HG03521 (cell line): ENCODE results near the gene SKI.

Experiments used
- ATAC-seq: cut with Tn5 transposase; IDR thresholded peaks from one replicate; pipeline ENCODE4 v1.9.1; 2021; ENCODE audit warnings: mild to moderate bottlenecking, moderate library complexity; ENCODE audit not compliant: unreplicated experiment

SKI gene

DNA sequence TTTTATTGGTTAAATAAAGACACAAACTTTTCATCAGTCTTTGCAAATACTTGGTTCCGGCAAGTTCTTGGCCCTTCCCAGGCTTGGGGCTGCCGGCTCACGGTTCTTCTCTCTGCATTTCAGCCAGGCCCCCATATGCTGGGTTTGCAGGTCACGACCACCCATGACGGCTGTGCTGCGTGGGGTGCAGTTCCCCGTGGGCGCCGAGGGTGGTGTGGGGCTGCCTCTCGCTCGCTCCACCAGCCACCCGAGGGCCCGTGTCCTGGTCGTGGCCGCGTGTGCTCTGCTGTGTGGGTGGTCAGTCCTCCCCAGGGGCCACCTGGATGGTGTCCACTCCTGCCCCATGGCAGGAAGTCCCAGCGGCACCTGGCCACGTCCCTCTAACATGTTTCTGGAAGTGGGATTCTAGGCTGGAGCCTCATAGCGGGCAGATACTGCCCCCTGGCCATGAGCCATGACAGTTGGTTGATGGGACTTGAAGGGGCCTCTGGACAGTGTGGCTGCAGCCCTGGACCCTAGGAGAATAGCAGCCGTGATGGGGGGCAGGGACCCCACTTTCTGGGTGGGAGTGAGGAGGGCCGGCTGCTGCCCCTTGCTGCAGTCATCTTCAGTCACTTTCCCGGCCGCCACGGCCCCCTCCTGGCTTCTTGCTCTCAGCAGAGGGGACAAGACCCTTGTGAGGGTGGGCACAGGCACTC lies 46.3 kb downstream of the SKI start:
- ATAC-seq = no peak

DNA sequence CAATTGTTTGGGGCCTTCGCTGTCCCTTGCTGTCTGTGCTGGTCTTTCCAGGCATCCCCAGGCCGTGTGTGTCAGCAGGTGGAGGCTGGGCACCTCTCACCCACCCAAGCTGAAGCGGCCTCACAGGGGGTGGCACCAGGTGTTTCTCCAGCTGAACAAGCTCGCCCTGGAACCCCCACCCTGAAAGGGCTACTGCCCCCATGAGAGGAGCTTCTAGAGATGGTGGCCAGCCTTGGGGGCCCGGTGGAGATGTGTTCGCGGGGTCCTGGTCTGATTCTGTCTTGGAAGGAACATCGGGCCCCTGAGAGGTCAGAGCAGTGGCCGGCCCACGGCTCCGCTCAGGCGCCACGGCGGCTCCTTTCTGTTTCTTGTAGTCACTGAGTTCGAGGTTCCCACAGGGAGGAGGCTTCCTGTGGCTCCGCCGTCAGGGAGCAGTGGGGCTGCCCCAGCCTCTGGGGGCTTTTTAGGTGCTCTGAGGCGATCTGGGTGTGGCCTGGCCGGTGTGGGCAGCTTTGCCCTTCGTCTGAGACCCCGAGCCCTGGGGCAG lies 46.9 kb downstream of the SKI start:
- no peak for ATAC-seq

DNA sequence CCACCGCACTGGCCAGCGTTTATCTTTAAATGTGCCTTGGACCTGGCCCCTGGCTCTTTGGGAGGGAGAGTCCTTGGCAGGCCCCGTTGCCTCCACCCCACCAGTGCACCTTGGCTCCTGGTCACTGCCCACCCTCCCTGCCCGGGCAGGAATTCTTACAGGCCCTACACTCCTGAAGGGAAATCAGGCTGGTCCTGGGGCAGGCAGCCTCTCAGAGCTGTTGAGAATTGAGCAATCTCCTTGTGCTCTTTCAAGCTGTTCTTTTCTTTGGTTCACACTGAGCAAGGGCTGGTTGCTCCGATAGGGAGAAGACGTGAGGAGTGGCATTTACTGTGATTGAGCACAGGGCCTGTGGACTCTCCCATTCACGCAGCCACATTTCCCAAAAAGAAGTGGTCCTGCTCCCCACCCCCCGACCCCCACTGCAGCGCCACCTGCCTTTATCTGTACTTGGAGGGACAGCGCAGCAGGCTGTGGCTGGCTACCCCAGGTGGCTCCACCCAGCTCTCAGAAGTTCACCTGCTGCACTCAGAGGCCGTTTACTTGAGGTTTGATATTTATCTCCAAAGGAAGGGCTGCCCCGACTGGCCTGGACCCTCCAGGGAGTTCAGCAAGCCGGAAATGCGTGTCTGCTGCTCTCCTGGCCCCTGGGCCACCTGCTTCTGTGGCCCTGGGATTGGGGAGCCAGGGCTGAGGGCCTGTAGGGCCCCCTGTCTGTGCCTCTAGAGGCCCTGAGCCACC lies 47.8 kb downstream of the SKI start:
- ATAC-seq = no peak

DNA sequence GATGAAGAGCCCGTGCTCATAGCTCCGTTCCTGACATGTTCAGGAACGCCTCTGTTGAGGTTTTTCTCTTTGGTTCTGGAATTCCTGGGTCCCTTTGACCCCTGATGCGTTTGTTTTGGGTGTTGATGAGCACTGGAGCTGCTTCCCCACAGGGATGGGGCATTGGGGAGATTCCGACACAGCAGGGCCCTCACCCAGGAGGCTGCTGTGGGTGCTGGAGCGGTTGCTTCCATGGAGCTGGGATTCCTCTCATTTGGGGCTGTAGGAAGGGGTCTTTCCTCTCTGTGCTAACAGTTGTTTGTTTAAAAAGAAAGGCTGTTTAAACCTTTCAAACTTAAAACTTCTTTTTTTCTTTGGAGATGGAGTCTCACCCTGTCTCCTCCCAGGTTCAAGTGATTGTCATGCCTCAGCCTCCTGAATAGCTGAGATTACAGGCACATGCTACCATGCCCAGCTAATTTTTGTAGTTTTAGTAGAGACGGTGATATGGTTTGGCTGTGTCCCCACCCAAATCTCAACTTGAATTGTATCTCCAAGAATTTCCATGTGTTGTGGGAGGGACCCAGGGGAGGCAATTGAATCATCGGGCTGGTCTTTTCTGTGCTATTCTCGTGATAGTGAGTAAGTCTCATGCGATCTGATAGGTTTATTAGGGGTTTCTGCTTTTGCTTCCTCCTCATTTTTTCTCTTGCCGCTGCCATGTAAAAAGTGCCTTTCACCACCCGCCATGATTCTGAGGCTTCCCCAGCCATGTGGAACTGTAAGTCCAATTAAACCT lies 48.9 kb downstream of the SKI start:
- ATAC-seq = no peak

DNA sequence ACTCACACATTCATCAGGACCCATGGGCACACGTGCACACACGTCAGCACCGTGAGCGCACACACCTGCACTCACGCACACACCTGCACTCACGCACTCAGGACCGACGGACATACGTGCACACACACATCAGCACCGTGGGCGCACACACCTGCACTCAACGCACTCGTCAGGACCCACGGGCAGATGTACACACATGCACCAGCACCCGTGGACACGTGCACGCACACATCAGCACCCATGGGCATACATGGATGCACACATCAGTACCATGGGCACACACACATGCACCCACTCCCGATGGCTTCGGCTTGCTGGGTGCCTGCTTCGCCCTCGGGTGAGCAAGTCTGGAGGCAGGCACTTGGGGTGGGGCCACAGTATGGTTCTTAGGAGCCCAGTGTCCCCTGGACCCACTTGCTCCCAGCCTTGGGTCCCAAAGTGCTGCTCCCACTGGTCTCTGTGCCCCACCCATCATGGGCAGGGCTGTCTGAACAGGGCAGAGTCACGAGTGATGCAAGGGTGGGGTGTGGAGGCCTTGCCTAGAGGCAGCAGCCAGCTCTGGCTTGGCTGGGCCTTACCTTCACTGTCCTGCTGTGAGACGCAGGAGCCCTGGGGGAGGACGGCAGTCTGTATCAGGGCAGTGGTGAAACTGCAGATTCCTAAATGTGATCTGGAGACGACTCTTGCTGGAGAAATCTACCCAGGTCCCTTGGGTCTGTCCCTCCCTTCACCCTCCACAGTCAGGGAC lies 49.8 kb downstream of the SKI start:
- ATAC-seq = no peak

DNA sequence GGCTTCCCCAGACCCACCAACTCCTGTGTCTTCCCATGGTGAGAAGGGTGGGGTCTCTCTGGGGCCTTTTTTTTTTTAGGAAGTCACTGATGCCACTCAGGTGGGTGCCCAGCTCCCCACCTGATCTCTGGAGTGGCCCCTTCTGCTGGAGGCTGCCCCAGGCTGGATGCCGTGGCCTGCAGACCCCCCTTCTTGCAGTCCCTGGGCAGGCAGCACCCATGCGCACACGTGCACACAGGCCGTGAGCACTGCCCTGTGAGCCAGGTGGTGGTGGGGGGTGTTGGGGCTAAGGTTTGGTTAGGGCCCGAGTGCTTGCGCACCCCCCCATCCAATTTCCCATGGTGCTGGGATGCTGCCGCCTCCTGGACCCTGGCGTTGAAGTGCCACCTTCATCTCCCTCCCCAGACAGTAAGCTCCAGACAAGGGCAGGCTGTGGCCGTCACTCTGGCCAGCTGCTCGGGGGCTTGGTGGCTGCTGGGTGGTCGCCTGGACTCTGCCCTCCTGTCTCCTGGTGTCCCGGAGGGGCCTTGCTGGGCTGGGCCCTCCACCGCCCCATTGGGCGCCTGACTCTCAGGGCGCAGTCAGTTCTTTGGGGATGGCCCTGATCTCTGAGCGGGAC lies 50.6 kb downstream of the SKI start:
- ATAC-seq = no peak

DNA sequence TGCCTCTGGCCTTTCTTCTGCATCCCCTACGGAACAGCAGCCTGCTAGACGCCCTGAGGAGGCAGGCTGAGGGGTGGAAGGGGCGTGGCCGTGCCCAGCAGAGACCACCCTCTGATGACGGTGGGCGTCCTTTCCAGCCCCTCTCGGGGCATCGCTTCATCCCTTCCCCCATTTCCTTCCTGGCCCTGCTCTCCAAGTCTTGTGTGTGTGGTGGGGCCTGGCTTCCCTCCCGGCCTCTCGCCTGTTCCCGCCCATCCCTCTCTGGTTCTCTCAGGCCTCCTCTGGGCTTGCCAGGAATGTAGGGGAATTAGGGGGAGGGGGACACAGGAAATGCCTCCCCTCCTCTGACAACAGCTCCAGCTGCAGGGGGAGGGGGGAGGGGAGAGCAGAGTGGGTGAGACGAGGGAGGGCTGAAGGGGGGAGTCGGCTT lies 51.1 kb downstream of the SKI start:
- ATAC-seq = no peak

DNA sequence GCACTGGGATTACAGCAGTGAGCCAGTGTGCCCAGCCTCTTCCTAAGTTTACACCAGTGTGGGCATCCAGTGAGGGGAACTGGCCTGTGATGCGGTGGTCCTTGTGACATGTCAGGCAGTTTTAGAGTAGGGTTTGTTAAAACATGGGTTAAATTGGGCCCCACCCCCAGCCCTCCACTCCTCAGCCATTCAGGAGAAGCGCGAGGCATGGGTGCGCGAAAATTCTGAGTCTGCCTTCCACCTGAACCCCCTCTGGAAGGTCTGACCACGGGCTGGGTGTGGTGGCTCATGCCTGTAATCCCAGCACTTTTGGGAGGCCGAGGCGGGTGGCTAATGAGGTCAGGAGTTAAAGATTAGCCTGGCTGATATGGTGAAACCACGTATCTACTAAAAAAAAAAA lies 51.7 kb downstream of the SKI start:
- ATAC-seq = no peak

DNA sequence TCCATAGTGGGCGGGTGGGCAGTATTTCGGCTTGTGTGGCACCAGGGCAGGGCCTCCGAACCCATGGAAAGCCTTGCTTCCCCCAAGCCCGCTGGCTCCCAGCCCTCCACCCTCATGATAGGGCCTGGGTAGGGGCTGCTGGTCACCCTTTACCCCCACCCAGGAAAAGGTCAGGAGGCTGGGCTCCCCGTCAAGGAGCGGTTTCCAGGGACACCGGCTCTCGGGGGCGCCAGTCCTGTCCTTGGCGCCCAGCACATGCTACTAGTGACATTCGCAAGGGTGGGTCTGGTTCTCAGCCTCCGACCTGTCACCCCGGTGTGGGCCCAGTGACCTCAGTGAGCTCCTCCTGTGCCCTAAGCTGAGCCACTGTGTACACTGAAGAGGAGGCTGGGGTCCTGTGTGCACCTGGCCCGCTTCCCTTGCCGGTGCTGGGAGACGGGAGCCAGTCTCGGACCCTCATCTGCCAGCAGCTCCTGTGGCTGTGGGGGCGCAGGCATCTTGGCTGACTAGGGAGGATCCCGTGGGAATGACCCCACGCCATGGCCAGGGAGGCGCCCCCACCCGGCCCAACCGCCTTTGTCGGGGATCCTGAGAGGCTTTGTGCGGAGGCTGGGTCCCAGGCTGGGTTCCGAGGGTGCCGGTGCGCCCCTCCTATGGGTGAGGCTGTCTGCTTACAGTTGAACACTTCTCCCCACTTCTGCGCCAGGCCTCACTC lies 54.6 kb downstream of the SKI start:
- no peak for ATAC-seq

DNA sequence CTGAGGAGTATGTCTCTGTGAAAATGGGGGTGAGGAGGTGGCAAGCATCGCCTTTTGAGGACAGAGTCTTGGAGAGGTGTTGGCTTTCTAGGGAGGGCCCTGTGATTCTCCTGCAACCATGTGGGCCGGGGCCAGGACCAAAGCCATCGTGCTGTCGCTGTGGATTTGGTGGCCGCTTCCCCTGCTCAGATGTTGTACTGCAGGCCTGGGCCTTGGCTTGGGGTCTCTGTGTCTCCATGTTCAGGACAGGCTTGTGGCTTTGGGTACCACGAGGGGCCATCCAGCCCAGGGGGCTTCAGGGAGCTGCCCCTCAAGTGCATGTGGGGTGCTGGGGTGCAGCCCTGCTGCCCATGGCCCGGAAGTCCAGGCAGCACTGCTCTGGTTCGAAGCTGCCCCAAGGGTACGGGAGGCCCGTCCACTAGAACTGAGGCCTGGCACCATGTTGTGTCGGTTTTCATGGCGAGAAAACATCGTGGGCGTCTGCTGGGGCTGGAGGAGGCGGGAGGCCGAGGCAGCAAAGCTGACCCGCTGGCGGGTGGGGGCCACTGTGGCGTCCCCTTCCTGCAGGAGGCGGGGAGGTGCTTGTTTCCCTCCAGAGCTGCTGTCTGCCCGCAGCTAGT lies 55.4 kb downstream of the SKI start:
- no peak for ATAC-seq

DNA sequence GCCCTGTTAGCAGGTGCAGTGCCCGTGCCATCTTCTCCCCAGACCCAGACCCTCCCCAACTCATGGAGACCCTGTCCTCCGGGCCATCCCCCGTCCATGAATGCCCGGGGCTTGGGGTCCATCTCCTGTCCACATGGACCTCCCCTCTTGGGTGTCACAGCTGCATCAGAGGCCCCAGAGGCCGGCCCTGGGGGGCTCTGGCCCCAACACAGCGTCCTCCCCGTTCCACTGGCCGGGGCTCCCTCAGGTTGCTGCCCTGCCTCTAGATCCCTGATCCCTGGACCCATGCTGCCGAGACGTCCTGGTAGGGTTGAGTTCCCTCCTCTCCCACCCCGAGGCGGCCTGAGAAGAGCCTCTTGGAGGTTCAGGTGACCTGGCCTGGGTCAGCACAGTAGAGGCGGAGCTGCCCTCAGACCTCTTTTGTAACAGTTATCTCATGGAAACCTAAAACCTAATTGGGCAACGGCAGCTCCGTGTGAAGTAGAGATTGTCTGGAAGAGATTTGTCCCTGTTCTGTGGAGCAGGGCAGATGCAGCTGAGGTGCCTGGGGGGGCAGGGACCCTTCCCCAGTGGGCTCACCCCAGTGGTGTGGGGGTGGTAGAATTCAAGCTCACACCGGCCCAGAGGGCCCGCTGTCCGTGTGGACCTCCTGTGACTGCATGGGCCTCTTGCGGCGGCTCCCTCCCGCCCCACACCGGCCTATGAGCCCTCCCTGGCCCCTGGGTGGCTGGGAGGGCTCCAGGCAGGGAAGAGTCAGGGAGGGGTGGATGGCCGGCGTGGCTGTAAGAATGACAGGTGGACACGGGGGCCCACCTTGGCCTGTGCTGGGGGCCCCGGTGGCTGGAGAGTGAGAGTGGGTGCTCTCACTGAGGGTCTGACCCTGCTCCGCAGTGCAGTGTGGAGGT lies 56.1 kb downstream of the SKI start:
- no peak for ATAC-seq

DNA sequence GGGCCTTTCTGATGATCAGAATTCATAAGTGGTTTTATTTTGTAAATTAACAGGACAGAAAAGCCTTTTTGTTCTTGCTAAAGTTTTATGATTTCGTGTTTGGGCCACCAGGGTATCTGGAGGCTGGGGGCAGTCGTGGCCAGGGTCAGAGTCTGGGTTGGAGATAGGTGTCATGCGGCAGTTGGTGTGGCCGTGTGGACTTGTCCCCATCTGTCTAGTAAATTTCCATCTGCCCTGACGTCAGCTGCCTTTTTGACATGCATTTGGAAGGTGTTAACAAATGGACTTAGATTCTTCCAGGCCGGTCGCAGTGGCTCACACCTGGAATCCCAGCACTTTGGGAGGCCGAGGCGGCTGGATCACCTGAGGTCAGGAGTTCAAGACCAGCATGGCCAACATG lies 56.8 kb downstream of the SKI start:
- ATAC-seq = no peak

DNA sequence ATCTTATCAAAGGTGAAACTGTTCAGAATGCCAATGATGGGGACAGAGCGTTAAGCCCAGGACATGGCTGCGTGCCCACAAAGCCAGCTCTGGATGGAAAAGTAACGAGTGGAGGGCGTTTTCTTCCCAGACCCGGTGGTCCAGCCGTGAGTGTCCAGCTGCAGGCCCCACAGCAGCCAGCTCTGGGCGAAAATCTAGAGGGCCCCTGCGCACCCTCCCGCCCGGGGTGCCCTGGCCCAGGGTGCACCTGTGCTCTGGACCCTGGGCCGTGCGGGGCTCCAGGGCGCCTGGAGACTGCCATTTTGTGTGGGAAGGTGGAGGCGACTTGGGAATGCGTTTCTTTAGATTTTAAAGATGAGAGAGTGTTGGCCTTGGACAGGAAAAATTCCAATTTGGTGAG lies 58.8 kb downstream of the SKI start:
- ATAC-seq = no peak

DNA sequence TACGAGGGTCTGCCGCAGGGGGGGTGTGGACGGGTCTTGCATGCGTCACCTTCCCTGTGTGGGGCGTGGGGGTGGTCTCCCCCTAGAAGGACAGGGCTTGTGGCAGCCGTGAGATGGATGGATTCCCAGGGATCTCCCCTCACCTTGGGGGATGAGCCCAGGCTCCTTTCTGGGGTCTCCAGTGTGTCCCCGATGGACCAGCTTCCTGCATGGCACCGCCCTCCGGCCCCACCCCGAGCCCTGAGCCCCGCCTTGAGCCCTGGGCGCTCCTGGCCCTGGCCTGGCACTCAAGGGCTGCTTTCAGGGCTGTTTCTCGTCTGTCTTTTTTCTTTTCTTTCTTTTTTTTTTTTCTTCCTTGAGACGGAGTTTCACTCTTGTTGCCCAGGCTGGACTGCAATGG lies 59.5 kb downstream of the SKI start:
- ATAC-seq = no peak

DNA sequence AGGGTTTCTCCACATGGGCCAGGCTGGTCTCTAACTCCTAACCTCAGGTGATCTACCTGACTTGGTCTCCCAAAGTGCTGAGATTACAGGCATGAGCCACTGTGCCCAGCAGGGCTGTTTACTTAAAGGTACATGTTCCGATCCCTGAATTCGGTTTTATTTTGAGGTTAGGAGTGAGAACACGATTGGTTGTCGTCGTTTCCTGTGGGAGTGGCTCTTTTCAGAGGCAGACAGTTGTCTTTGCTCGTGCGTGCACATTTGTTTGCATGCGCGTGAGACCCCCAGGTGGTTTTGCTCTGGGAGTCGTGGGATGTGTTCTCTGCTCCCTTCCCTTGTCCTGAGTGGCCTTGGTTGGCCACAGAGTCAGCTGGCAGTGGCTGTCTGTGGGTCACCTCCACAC lies 60.2 kb downstream of the SKI start:
- no peak for ATAC-seq

DNA sequence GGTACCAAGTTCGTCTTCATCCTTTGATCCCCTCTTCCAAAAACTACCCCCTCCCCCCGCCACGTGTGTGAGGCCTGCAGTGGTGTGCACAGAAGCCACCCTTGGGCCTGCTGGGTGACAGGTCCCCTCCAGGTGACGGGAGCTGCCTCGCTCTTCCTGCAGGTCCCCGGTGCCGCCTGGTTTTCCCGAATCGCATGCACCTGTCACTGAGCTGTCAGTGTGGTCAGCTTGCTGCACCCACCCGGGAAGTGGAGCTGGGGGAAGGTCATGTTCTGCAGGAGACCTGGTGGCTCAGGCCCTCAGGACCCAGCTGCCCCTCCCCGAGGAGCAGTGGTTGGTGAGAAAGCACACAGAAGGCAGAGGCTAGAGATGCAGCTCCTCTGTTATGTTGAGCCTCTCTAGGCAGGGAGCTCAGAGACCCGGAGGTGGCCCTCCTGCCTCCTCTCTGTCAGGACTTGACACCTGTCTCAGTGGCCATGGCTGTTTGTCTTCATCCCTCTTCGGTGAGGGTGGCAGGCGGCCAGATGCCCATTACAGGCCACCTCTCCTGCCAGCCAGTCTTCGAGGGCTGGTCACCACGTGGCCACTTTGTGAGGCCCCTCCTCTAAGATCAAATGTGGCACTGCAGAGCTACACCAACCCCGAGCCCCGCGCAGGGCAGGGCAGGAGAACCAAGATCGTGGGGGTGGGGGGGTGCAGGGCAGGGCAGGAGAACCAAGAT lies 60.9 kb downstream of the SKI start:
- ATAC-seq = no peak

DNA sequence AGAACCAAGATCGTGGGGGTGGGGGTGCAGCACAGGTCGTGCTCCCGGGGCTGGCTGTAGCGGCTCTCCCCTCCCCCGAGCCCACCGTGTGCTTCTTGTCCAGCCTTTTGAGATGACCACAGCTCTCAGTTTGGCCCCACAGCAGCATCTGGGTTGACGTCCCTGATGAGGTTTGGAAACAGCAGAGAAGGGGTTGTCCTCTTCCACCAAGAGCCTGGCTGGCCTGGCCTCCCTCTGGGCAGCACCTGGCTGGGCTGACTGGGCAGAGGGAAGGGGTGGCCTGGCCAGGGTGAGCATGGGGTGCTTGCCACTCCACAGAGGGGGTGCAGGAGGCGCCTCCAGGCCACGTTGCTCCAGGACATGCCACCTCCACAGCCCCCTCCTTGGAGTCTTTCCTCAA lies 61.5 kb downstream of the SKI start:
- ATAC-seq = no peak

DNA sequence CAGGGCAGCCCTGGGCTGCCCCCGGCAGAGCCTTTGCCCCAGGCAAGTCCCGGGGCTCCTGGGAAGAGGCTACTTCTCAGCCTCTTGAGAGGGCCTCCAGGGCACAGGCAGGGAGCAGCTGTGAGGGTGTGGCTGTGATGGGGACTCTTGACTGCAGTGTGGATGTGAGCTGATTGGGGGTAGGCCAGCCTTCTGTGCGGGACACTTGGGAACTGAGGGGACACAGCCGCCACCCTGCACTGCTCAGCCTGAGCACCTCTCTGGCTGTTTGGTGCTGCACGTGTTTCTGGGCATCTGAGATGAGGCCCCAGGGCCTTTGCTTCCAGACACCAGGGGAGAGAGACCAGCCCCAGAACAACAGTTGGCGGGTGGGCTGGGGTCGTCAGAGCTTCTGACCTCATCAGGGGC lies 62.1 kb downstream of the SKI start:
- no peak for ATAC-seq
